NCI-H748 (cell line): Measurements from ENCODE around the gene SHKBP1.
"Not testable (repeated sequence)": the region's sequence is repeated elsewhere in the genome, so short reads cannot be mapped to it uniquely, and the experiment has no call there.

Experiments
- DNase-seq: peaks from one replicate; lab custom pipeline; 2025; ENCODE audit not compliant: unreplicated experiment; lab: John Stamatoyannopoulos, UW

The SHKBP1 gene

DNA sequence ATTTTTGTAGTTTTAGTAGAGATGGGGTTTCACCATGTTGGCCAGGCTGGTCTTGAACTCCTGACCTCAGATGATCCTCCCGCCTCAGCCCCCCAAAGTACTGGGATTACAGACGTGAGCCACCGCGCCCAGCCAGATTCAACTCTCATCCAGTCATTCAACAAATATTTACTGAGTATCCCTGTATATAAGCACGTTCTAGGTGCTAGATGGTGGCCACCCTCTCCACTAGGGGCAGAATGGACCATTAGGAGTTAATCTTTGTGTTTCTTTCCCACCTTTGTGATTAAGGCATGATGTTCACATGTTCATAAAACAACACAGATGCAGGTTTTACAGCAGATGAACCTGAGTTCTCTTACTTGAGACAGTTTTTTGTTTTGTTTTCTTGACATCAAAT is 7.3 kb downstream of the SHKBP1 start:
- no peak for DNase-seq

DNA sequence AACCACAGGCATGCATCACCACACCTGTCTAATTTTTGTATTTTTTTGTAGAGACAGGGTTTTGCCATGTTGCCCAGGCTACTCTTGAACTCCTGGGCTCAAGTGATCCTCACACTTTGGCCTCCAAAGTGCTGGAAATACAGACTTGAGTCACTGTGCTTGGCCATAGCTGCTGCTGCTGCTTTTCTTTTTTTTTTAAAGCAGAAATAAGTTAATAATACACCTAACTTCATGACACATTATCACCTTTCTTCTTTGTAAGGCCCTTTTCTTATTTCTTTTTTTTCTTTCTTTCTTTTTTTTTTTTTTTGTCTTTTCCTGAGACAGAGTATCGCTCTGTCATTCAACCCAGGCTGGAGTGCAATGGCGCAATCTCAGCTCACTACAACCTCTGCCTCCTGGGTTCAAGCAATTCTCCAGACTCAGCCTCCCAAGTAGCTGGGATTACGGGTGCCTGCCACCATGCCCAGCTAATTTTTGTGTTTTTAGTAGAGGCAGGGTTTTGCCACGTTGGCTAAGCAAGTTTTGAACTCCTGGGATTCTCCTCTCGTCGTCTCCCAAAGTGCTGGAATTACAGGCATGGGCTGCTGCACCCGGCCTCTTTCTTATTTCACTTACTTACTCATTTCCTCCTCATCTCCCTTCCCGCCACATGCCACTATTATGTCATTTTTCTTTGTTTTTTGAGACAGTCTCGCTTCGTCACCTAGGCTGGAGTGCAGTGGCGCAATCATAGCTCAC is 8.7 kb downstream of the SHKBP1 start:
- no peak for DNase-seq

DNA sequence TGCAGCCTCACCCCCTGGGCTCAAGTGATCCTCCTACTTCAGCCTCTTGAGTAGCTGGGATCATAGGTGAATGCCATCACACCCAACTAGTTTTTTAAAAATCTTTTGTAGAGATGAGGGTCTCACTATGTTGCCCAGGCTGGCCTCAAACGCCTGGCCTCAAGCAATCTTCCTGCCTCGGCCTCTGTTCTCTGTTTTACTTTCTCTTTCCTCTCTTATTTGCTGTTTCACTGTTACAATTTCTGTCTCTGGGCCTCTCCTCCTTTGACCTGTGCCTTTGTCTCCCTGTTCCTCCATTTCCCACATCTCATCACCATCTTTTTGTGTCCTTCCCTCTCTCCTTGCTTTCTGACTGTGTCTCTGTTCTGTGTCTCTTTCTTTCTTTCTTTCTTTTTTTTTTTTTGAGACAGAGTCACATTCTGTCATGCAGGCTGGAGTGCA is 9.3 kb downstream of the SHKBP1 start:
- DNase-seq, result no peak

DNA sequence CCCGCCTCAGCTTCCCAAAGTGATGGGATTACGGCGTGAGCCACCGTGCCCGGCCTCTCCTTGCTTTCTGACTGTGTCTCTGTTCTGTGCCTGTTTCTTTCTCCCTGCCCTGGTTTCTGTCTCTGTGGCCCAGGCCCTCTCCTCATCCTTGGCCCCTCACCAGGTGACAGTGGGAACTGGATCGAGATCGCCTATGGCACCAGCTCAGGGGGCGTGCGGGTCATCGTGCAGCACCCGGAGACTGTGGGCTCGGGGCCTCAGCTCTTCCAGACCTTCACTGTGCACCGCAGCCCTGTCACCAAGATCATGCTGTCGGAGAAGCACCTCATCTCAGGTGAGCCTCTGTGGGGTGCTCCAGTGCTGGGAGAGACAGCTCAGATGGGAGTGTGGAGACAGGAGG is 9.9 kb downstream of the SHKBP1 start:
- no peak for DNase-seq

DNA sequence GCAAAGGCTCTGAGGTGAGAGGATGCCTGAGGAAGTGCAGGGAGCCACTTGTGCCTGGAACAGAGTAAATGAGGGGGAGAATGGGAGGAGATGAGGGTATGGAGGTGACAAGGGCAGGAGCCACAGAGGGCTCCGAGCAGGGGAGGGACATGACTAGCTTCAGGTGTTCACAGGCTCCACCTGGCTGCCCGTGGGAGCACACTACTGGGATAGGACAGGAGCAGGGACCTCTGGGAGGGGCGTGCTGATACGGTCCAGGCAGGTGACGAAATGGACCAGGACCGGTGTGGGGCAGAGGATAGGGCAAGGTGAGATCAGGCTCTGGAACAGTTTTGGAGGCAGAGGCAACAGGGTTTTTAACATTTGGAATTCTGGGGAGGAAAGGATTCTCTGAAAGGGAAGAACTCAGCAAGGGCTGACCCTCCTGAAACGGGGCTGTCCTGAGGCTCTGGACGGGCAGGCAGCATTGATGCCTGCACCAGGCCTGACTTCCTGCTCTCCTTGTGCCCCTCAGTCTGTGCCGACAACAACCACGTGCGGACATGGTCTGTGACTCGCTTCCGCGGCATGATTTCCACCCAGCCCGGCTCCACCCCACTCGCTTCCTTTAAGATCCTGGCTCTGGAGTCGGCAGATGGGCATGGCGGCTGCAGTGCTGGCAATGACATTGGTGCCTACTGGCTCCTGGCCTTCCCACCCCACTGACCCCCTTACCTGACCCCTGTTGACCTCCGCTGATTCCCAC is 11.6 kb downstream of the SHKBP1 start:
- no peak for DNase-seq

DNA sequence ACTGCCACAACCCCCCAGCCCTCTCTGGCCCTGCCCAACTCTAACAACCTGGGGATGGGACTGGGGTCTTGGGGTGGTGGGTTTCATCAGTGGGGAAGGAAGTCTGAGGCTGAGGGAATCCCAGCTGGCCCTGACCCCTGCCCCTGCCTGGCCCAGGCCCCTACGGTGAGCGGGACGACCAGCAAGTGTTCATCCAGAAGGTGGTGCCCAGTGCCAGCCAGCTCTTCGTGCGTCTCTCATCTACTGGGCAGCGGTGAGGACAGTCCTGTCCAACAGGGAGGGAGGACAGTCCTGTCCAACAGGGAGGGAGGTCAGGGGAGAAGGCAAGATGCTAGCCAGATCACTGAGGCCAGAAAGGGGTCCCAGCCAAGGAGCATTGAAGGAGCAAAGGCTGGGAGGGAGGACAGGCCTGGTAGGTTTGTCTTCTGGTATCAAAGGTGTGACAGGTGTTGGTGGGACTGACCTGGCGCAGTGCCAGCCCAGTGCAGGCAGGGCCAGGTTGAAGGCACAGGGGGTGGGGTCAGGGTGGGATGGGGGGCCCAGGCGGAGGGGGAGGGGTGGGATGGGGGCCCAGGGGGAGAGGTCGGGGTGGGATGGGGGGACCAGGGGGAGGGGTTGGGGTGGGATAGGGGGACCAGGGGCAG is 12.4 kb downstream of the SHKBP1 start:
- peak; percentile 30 for DNase-seq

DNA sequence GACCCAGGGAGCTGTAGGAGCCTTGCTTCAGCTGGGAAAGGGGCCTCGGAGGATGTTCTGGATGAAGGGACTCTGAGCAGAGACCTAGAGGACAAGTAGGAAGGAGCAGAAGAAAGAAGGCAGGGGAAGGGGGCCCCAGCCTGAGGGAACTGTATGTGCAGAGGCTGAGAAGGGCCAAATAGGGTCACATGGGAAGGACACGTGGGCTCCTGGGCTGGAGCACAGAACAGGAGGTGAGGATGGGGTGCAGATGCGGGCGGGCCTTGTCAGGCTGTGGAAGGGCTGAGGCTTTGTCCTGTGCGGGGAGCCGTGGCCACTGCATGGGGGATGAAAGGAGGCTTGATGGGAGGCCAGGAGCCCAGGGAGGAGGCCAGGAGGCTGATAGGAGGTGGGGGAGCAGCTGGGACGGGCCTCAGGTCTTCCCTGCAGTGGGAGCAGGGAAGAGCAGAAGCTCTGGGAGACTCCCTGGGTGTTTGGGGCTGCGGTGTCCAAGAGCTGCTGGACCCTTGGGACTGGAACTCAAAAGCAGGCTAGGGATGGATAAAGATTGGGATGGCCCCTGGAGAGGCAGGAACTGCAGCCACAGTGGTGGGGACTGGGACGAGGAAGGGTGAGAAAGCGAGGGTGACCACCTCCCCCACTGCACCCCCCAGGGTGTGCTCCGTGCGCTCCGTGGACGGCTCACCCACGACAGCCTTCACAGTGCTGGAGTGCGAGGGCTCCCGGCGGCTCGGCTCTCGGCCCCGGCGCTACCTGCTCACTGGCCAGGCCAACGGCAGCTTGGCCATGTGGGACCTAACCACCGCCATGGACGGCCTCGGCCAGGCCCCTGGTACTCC is 13.1 kb downstream of the SHKBP1 start:
- DNase-seq, result no peak

DNA sequence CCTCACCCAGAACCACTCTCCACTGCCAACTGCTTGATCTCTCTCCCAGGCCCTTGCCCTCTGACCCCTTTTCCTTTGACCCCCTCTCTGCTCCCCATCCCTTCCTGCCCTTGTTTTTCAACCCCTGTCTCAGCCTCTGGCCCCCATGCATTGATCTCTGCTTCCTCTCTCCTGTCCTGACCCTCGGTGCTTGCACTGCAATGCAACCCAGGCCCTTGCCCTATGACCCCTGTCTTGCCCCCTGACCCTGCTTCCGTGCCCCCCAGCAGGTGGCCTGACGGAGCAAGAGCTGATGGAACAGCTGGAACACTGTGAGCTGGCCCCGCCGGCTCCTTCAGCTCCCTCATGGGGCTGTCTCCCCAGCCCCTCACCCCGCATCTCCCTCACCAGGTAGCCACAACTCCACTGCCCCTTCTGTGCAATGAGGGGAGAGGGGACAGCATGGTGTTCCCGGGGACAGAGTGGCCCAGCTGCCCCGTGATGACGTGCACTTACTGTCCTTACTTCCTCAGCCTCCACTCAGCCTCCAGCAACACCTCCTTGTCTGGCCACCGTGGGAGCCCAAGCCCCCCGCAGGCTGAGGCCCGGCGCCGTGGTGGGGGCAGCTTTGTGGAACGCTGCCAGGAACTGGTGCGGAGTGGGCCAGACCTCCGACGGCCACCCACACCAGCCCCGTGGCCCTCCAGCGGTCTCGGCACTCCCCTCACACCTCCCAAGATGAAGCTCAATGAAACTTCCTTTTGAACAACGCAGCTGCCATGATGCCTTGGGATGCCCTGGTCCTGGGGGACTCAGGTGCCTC is 14.0 kb downstream of the SHKBP1 start:
- no peak for DNase-seq

DNA sequence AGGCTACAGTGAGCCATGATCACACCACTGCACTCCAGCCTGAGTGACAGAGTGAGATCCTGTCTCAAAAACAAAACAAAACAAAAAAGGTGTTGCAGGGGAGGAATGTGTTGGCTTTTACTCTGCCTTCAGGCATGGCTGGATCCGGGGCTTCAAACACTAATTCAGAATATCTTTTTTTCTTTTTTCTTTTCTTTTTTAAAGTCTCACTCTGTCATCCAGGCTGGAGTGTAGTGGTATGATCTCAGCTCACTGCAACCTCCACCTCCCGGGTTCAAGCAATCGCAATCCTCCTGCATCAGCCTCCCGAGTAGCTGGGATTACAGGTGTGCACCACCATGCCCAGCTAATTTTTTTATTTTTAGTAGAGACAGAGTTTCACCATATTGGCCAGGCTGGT is 15.1 kb downstream of the SHKBP1 start:
- not testable (repeated sequence) for DNase-seq

DNA sequence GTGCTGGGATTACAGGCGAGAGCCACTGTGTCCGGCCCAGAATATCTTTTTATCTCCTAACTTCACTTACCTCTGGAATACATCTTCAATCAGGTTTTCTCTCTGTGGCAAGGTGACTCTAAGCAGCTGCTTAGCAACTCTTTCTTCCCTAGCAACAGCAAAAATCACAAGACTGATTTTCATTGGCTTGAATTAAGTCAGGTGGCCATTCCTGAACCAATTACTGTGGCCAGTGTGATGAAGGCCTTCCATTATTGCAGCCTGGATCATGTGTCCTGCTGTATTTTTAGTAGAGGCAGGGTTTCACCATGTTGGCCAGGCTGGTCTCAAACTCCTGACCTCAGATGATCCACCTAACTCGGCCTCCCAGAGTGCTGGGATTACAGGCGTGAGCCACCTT is 15.5 kb downstream of the SHKBP1 start:
- DNase-seq, result peak; percentile 85

DNA sequence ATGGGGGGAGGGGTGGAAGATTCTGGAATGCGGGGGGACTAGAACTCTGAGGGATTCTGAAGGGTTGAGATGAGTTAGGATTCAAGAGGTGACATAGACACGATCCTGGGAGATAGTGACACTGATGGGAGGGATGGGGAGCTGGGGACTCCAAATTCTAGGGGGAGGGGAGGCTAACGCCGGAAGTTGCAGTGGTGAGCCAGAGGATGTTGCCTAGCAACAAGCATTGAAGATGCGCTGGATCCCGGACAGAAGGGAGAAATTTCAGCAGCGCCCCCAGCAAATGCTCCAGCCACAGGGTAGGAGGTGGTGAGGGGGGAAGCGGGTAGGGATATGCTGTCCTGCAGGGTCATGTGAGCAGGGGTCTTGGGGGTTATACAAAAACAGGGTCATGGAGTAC is 17.6 kb downstream of the SHKBP1 start:
- DNase-seq, result peak; percentile 86

DNA sequence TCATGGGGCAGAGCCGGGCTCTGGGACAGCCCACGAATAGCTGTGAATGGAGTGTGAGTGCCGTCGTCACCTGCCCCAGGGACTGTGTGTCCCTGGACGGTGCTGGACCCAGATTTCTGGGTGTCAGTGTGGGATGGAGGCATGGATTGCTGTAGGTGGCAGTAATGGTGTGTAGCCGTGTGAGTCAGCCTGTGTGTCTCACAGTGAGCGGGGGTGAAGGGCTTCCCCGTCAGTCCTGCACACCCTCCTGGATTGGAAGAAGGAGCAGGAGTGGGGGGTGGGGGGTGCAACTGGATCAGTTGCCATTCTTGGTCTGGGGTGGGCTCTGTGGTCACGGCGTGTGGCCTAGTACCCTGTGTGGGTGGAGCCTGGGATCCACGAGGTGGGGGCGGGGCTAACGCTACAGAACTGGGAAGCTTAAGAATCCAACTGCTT is 18.0 kb downstream of the SHKBP1 start:
- peak; percentile 47 for DNase-seq

DNA sequence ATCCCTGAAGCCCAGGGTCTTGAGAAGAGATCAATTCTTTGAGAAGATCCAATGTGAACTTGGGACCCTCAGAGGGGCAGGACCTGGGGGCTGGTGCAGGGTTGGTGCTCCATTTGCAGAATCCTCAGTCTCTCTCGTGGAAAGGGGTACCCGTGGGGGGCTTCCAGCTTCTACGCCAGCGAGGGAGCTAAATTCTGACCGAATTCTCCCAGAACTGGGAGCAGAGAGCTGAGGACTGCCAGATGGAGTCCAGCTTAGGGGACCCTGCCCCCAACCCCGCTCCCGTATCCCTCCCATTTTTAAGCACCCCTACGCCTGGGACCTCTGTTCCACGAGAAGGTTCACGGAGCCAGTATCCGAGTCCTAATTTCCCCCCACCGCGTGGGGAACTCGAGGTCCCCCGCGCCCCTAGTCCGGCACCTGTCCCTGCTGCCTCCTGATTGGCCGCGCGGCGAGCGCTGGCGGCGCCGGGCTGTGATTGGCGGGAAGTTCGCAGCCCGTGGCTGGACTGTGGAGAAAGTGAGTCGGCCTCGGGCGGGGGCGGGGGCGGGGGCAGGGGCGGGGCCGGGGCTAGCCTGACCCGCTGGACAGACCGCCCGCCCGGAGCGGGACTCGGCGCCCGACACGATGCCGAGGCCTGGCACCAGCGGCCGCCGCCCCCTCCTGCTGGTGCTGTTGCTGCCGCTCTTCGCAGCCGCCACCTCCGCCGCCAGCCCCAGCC is 20.1 kb downstream of the SHKBP1 start:
- DNase-seq, result peak; percentile 26

DNA sequence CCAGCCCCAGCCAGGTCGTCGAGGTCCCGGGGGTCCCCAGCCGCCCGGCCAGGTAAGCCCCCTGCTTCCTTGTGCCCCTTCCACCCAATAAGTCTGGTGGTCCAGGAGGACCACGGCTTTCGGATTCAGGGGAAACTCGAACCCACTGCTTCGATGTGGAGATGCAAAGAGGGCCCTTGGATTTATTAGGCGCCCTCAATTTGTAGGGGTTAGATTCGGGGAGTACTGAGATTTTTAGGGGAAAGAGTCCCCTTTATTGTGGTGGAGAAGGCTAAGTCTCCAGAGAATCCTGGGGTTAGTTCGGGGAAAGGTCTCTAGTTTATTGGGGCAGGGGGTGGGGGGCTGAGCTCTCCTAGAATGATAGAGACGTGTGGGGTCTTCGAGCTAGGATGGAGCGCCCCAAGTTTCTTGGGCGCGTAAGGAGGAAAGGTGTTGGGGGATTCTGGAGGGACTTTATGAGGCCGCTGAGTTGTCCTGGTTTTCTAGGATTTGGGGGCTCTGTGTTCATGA is 20.7 kb downstream of the SHKBP1 start:
- DNase-seq, result no peak

DNA sequence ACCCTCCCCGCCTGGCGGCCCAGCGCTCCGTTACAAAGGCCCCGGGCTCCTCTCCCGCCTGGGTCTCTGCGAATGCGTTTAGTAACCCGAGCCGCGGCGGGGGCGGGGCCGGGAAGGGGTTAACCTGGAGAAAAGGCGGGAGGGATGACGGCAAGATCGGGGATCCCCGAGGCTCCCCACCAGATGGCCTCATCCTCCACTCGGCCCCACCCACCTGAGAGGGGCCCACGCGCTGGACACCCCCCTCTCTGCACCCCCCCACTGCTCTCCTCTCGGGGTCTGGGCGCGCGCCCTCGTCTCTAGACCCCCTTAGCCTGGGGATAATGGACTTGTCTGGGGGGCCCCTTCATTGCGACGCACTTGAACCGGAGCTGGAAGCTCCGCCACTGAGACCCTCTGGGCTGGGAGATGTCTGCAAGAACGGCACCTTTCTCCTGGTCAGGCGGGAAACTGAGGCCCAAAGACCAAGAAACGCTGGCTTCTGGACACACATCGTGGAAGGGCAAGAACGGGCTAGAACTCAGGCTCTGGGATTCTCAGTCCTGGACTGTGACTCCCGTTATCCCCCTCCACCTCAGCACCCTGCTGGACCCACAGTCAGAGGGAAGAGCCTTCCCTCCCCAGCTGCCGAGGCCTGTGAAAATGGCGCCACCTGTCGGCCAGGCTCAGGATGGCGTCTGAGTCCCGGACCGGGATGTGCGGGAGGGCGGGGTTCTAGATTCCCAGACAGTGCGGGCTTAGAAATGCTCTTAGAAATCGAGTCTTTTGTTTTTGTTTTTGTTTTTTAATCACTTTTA is 21.6 kb downstream of the SHKBP1 start:
- peak; percentile 92 for DNase-seq

DNA sequence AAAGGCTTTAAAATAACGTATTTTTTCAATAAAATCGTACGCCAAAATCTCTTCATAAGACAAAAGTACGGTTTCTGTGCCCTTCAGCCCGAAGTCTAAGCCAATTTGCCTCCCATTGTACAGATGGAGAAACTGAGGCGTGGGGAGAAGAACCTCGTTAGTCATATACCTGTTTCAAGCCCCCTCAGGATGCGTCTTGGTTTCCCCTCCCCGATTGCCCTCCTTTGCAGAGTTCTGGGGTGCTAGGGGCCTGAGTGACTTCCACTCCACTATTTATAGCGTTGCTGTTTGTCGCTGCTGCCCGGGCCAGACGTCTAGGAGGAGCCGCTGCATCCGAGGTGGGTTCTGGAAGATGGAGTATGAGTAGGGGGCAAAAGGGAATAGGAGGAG is 22.2 kb downstream of the SHKBP1 start:
- DNase-seq, result no peak

DNA sequence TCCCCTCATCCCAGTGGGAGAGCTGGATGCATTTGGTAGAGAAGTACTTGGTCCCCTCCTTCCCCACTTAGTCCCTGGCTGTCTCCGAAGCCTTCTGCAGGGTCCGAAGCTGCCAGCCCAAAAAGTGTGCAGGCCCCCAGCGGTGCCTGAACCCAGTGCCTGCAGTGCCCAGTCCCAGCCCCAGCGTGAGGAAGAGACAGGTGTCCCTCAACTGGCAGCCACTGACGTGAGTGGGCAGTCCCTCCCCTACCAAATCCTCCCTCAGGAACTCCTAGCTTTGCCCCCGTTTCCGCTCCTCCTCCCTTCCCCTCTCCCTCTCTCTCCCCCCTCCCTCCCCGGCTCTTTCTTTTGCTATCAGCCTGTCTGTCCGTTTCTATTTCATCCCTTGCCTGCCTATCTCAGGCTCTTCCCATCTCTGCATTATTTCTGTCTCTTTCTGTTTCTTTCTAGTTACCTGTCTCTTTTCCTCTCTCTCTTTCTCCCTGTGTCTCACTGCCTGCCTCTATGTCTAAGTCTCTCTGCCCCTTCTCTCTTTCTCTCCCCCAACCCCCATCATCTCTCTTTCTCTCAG is 22.7 kb downstream of the SHKBP1 start:
- no peak for DNase-seq

DNA sequence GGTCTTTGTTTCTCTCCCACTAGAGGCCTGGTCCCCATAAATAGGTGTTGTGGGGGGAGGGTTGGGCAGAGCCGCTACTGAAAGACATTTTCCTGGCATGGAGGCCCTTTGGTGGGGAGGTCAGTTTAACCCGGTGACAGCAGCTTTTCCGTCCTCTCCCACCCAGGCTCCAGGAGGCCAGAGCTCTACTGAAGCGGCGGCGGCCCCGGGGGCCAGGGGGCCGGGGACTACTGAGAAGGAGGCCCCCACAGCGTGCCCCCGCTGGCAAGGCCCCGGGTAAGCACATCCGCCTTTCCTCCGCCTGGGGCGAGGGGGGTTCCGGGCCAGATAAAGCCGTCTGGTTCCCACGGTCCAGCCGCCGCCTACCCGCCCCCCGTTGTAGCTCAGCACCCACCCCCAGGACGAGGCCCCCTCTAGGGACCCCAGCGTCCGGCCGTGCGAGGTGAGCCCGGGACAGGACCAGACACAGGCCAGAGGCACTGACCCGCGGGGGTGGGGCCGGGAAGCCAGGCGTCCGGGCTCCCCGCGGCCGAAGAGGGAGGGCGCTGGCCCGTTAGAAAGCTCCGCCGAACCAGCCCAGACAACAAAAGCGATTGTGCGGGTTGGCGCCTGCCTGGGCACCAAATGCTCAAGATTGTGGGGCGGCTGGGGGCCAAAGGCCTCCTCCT is 23.4 kb downstream of the SHKBP1 start:
- no peak for DNase-seq
